K562 (cell line): Measurements from ENCODE around the gene GHRL. TPM values are rescaled to one million over a fixed set of nuclear protein-coding genes. Genes with fewer than 3 reads are reported as not detected.

ENCODE experiments used
- NCOA2 ChIP-seq, 2 experiments: fragments of 450-650 bp; IDR thresholded peaks; 2 replicates each; pipeline ENCODE4 v1.6.1; 2018; ENCODE audit warnings: mild to moderate bottlenecking in 2 of 2, moderate library complexity in 1 of 2; ENCODE audit not compliant: partially characterized antibody in 2 of 2
- NFATC3 ChIP-seq: fragments of 450-650 bp; IDR thresholded peaks from 2 replicates; pipeline ENCODE4 v1.6.1; 2017; ENCODE audit warnings: mild to moderate bottlenecking
- SAFB2 ChIP-seq: fragments of 200-400 bp; formaldehyde crosslinking; IDR thresholded peaks from 2 replicates; pipeline ENCODE4 v1.6.1; 2018; ENCODE audit warnings: borderline replicate concordance, low read length, low read depth, moderate library complexity; ENCODE audit not compliant: severe bottlenecking
- SIN3A ChIP-seq, 2 experiments: fragments of 150-350 bp in 1 of 2; IDR thresholded peaks; 2 replicates each; pipeline ENCODE4 v1.6.1; 2011 to 2016; ENCODE audit warnings: borderline replicate concordance in 2 of 2, low read depth in 2 of 2, low read length in 2 of 2, mild to moderate bottlenecking in 2 of 2, moderate library complexity in 2 of 2; ENCODE audit not compliant: control insufficient read depth in 1 of 2
- ZNF395 ChIP-seq: fragments of 200-800 bp; sonication (Bioruptor generic); IDR thresholded peaks from 2 replicates; pipeline ENCODE4 v1.6.1; 2017; ENCODE audit warnings: missing genetic modification characterization, missing compliant biosample characterization
- polyA plus RNA-seq, 8 experiments: library from polyadenylated mRNA; depleted of rRNA in 4 of 8; stranded (reverse) in 5 of 8; unstranded in 3 of 8; fragments of >200 nt; fragmentation: Nextera tagmentation in 2 of 8; fragmentation: Illumina TruSeq in 1 of 8; extraction: Ambion mirVana in 2 of 8; extraction: Trizol in 1 of 8; gene quantifications; 2 replicates each; pipeline versions ENCODE4 v1.2.1 to v1.2.3, GENCODE V29; 2011 to 2014; ENCODE audit warnings: inconsistent platforms in 1 of 8, missing spikeins in 1 of 8
- total RNA-seq, 7 experiments: library from RNA; depleted of rRNA in 6 of 7; stranded (reverse); fragments of >200 nt in 6 of 7; fragmentation: Illumina TruSeq in 2 of 7; extraction: Trizol in 2 of 7; gene quantifications; 2 replicates each; pipeline versions ENCODE4 v1.2.1 to v1.2.3, GENCODE V29; 2011 to 2021; ENCODE audit warnings: low replicate concordance in 1 of 7
- TF ChIP-seq, protein P1 (sequence below): conservative IDR thresholded peaks from 2 replicates; pipeline ENCODE4 v1.6.1; 2011; ENCODE audit warnings: low read depth, mild to moderate bottlenecking, low read length; ENCODE audit not compliant: control insufficient read depth
- TF ChIP-seq, protein P2 (sequence below): fragments of 250-450 bp; sonication (Bioruptor Pico); IDR thresholded peaks from 2 replicates; pipeline ENCODE4 v1.8.0; 2021; ENCODE audit warnings: moderate library complexity, mild to moderate bottlenecking, inconsistent platforms
- TF ChIP-seq, protein P3 (sequence below): fragments of 450-650 bp; IDR thresholded peaks from 2 replicates; pipeline ENCODE4 v1.6.1; 2016; ENCODE audit warnings: borderline replicate concordance

Gene GHRL
- total and polyA plus RNA-seq, 9 of the 15 experiments (the other 6 are each of a cell fraction or from before 2014, with no cell fraction given): 0.08 to 0.29 (median 0.15) TPM; not detected in 5

DNA sequence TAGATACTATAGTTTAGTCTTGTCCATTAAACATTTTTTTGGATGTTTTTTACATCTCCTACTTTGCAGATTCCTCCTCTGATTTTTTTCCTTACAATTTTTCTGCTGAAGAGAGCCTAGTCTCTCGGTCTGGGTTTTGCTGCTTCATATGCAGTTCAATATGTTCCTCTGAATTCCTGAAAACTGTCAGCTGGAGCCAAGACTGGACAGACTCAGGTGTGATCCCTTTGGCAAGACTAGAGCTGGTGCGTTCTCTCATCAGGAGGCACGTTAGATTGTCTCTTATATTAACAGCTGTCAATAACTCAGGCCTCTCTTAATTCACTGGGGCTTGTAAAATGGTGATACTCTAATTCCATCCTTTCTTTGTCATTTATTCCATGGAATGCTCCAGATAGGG lies 13.4 kb upstream of the GHRL start (continued):
- TF ChIP-seq, protein P1, sequence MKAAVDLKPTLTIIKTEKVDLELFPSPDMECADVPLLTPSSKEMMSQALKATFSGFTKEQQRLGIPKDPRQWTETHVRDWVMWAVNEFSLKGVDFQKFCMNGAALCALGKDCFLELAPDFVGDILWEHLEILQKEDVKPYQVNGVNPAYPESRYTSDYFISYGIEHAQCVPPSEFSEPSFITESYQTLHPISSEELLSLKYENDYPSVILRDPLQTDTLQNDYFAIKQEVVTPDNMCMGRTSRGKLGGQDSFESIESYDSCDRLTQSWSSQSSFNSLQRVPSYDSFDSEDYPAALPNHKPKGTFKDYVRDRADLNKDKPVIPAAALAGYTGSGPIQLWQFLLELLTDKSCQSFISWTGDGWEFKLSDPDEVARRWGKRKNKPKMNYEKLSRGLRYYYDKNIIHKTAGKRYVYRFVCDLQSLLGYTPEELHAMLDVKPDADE: no peak
- no peak for TF ChIP-seq ZNF395 (CRISPR knock-in tag)
- no peak for TF ChIP-seq NFATC3
- TF ChIP-seq NCOA2 (IDR thresholded peaks at IDR 0.05; ENCODE audit: partially characterized antibody in 2 of 2): no peak
- TF ChIP-seq, protein P2, sequence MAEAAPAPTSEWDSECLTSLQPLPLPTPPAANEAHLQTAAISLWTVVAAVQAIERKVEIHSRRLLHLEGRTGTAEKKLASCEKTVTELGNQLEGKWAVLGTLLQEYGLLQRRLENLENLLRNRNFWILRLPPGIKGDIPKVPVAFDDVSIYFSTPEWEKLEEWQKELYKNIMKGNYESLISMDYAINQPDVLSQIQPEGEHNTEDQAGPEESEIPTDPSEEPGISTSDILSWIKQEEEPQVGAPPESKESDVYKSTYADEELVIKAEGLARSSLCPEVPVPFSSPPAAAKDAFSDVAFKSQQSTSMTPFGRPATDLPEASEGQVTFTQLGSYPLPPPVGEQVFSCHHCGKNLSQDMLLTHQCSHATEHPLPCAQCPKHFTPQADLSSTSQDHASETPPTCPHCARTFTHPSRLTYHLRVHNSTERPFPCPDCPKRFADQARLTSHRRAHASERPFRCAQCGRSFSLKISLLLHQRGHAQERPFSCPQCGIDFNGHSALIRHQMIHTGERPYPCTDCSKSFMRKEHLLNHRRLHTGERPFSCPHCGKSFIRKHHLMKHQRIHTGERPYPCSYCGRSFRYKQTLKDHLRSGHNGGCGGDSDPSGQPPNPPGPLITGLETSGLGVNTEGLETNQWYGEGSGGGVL (CRISPR knock-in tag): no peak
- TF ChIP-seq SAFB2: no peak
- TF ChIP-seq SIN3A (IDR thresholded peaks at IDR 0.05; ENCODE audit: borderline replicate concordance in 2 of 2, control insufficient read depth in 1 of 2, low read depth in 2 of 2, low read length in 2 of 2): no peak
- TF ChIP-seq, protein P3, sequence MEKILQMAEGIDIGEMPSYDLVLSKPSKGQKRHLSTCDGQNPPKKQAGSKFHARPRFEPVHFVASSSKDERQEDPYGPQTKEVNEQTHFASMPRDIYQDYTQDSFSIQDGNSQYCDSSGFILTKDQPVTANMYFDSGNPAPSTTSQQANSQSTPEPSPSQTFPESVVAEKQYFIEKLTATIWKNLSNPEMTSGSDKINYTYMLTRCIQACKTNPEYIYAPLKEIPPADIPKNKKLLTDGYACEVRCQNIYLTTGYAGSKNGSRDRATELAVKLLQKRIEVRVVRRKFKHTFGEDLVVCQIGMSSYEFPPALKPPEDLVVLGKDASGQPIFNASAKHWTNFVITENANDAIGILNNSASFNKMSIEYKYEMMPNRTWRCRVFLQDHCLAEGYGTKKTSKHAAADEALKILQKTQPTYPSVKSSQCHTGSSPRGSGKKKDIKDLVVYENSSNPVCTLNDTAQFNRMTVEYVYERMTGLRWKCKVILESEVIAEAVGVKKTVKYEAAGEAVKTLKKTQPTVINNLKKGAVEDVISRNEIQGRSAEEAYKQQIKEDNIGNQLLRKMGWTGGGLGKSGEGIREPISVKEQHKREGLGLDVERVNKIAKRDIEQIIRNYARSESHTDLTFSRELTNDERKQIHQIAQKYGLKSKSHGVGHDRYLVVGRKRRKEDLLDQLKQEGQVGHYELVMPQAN: no peak
